VCaP (cell line): ENCODE measurements around the gene ZBTB16.
A peak's percentile ranks its signal among the peaks of the same experiment; 100 is the strongest.

ENCODE experiments used
- H3K27ac ChIP-seq: fragments of 450-650 bp; 2 replicates; pipeline ENCODE4 v1.5.1; 2017
- TF ChIP-seq, protein P1 (sequence below): fragments of 450-650 bp; conservative IDR thresholded peaks from 2 replicates; pipeline ENCODE4 v1.5.1; 2017; ENCODE audit warnings: mild to moderate bottlenecking, moderate library complexity

ZBTB16 gene

DNA sequence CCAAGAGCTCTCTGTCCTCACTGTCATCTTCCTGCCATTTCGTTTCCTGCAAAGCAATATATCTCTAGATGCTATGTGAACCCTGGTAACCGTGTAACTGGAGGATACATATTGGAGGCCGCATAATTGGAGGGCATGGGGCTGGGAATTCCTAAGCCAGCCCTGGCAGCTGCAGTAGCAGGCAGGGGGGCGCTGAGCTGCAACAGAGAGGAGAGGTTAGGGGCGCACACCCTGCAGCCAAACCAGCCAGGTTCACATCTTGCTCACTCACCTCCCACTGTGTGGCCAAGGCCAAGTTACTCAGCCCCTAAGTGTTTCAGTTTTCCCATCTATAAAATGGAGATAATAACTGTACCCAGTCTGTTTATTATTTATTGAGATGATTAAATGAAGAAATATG is 39.9 kb upstream of the ZBTB16 start:
- H3K27ac ChIP-seq: no peak overlapping the region; the same call in 1 of the 2 replicates
- TF ChIP-seq, protein P1, sequence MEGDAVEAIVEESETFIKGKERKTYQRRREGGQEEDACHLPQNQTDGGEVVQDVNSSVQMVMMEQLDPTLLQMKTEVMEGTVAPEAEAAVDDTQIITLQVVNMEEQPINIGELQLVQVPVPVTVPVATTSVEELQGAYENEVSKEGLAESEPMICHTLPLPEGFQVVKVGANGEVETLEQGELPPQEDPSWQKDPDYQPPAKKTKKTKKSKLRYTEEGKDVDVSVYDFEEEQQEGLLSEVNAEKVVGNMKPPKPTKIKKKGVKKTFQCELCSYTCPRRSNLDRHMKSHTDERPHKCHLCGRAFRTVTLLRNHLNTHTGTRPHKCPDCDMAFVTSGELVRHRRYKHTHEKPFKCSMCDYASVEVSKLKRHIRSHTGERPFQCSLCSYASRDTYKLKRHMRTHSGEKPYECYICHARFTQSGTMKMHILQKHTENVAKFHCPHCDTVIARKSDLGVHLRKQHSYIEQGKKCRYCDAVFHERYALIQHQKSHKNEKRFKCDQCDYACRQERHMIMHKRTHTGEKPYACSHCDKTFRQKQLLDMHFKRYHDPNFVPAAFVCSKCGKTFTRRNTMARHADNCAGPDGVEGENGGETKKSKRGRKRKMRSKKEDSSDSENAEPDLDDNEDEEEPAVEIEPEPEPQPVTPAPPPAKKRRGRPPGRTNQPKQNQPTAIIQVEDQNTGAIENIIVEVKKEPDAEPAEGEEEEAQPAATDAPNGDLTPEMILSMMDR: no peak

DNA sequence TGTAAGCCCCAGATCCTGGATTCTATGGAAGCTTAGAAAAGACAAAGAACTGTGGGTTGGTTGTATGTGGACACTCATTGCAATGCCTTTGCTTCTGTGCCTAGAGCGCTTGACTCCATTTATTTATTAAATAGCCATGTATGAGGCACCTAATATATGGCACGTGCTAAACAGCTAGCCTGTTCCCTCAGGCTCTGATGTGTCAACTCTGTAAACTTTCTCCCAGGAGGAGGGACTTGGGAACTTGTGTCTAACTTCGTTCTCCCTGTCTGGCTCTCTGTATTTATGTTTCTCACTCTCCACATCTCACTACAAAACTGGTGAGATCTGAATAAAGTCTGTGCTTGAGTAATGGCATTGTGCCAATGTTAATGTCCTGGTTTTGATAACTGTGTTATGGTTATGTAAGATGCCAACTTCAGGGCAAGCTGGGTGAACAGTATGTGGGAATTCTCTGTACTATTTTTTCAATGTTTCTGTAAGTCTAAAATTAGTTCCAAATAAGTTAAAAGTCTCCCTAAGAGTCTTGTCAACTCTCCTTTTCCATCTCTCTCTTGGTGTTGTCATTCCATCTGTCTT is 34.1 kb upstream of the ZBTB16 start:
- TF ChIP-seq, protein P1: no peak
- 0 out of 2 replicates have a peak overlapping the region, but pooled peaks have one; percentile 9 for H3K27ac ChIP-seq

DNA sequence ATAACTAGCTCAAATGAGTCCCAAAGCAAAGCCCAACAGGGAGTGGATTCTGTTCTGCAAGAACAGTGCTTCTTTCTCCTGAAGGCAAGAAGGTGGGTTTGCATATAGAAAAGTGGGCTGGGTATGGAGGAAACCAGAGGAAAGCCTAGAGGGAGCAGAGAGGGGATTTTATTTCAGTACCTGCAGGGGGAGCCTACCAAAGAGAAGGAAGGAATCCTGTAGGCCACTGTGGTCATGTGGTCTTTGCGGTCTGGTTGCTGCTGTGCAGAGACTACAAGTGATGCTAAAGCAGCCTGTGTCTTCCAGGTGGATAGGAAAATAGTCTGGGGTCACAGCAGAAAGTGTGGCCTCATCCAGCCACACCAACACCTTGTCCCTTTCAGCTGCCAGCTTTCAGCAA is 33.2 kb upstream of the ZBTB16 start:
- TF ChIP-seq, protein P1: no peak
- no peak overlapping the region for H3K27ac ChIP-seq

DNA sequence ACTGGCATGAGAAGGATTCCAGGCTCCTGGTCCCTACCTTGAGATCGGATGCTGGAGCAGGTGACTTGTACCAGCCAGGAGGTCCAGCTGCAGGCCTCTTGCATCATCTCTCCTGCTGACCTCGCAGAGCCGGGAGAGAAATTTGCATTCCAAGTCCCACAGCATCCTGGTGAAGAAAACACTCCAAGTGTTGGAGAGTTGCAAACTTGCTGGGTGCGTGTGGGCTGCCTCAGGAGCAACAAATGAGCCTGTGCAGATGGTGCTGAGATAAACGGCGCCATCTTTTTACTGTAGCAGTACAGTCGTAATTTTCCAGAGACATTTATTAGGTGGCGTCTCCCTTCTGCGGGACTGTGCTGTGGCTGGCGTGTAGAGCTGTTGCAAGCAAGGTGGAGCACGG is 32.1 kb upstream of the ZBTB16 start:
- TF ChIP-seq, protein P1: no peak
- no peak overlapping the region for H3K27ac ChIP-seq

DNA sequence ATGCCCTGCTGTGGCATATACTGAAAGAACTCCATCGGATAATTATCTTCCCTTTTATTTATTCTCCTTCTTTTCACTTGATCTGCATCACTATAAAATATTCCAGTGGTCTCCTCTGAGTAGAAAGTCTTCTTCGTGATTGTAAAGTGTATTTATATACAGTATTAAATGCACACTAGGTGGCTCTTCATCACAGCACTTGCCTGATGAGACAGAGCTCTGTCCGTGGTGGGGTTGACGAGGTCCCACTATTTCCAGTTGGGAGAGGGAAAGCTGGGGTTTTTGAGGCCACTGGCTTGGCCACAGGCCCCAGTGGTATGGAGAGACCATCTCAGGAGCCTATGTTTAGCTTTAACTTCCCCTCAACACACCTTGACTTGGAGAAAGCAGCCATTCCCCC is 31.6 kb upstream of the ZBTB16 start:
- H3K27ac ChIP-seq: no peak overlapping the region
- TF ChIP-seq, protein P1: peak; percentile 21; the same call in 1 of the 2 replicates

DNA sequence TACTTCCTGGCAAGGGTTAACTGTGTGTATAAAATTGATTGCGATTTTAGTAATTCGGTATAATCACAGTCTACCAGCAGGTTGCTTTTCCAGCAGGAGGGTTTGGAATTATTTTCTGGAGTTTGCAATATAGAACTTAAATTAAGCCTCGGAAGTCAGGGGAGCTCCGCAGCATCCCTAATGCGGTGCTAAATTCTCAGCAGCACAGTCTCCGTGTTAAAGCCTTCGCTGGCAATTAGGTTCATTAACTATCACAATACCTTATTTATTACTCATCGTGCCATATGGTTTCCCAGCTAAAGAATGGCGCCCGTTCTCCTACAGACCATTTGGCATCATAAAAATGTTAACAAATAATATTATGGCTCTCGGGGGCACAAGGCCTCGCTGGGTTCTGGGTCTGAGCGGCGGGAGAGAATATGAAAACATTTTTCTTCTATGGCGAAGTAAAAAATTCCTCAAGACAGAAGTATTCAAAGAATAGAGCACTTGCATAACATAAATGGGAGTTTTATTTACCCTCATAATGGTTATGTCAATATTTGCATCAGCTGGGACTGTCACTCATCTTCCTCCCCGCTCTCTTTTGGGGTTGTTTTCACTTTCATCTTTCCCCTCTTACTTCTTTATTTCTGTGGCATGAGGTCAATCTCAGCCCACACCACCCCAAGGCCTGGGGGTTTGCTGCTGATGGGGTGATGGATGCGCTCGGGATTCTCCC is 28.1 kb upstream of the ZBTB16 start:
- peak overlapping the region; percentile 37; the same call in 1 of the 2 replicates for H3K27ac ChIP-seq
- TF ChIP-seq, protein P1: no peak

DNA sequence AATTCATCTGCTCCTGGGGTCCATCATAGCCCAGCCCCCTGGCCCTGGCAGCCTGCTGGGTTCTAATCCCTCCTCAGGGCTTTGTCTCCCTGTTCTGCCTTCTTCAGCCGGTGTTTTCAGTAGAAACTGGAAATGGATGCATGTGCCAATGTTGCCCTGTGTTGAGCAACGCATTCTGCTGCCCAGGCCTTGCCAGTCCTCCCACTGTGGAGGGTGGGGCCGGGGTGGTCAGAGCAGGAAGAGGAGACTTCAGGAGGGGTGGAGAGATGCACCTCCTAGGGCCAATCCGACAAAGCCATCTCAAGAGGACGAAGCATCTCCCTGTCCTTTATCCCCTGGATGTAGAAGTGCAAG is 27.6 kb upstream of the ZBTB16 start:
- peak overlapping the region; percentile 37; the same call in 1 of the 2 replicates for H3K27ac ChIP-seq
- TF ChIP-seq, protein P1: no peak
